ENCODE measurements around the gene OR4A5.
"Not testable (repeated sequence)": the region's sequence is repeated elsewhere in the genome, so short reads cannot be mapped to it uniquely, and the experiment has no call there.

The OR4A5 gene, protein sequence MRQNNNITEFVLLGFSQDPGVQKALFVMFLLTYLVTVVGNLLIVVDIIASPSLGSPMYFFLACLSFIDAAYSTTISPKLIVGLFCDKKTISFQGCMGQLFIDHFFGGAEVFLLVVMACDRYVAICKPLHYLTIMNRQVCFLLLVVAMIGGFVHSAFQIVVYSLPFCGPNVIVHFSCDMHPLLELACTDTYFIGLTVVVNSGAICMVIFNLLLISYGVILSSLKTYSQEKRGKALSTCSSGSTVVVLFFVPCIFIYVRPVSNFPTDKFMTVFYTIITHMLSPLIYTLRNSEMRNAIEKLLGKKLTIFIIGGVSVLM

DNA sequence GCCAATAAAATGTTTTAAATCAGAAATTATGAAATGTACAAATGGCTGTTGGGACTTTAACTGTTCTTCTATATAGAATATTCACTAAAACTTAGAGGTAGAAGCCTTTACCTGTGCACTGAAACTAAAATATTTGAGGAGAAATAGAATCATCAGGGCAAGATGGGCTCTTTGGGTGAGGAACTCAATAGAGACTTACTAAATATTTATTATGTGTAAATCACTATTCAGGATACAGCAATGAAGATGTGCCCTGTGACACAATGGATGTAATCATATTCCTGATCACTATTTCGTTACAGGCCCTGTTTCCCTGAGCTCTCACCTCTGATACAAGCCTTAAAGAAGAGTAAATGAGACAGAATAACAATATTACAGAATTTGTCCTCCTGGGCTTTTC is at the start of gene OR4A5:
TSS of gene OR4A5 (plus strand) at position 301 of the 400 bp plus-strand sequence. CDS start at position 354, 53 bp downstream.
- not testable (repeated sequence) for H3K4me3 ChIP-seq (ENCODE audit: low read depth, low read length); H3K4me1 ChIP-seq (ENCODE audit: control insufficient read depth, insufficient read depth, low read length); H3K27ac ChIP-seq (ENCODE audit: low read depth, low read length); H3K27me3 ChIP-seq (ENCODE audit: control insufficient read depth, insufficient read depth, low read length); H3K9ac ChIP-seq (ENCODE audit: low read depth, low read length); H3K36me3 ChIP-seq (ENCODE audit: control insufficient read depth, insufficient read depth, low read length)
- peaks cover 71% of the 10 kb centered on the region for H3K9me3 ChIP-seq (ENCODE audit: control insufficient read depth, insufficient read depth, low read length)

DNA sequence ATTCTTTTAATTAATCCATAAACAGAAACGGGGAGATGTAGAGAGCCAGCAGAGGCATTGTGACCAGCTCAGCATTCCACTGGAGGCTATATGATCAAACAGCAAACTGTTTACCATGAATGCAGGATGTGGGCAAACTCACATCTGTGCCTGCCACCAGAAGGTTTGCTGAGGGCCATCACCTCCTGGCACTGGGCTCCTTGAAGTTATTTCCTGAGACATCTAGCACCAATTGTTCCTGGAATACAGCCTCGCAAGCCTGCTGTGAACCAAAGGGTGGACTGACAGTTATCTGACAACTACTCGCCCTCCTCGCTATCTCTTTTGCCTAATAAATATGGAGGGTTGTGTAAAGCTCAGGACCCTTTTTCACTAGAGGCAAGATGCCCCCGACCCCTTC is 13.5 kb downstream of the OR4A5 start:
- H3K9ac ChIP-seq (ENCODE audit: low read depth, low read length): not testable (repeated sequence)
- peaks cover 72% of the 10 kb centered on the region for H3K9me3 ChIP-seq (ENCODE audit: control insufficient read depth, insufficient read depth, low read length)

More for the DNA sequence above, 13.5 kb downstream of the OR4A5 start:
- not testable (repeated sequence) for H3K27ac ChIP-seq (ENCODE audit: low read depth, low read length); H3K36me3 ChIP-seq (ENCODE audit: control insufficient read depth, insufficient read depth, low read length); H3K4me3 ChIP-seq (ENCODE audit: low read depth, low read length); H3K4me1 ChIP-seq (ENCODE audit: control insufficient read depth, insufficient read depth, low read length); H3K27me3 ChIP-seq (ENCODE audit: control insufficient read depth, insufficient read depth, low read length)

Measured in HUES48 (cell line).